Measurements from ENCODE around the gene LCT.
"Not testable (repeated sequence)": the region's sequence is repeated elsewhere in the genome, so short reads cannot be mapped to it uniquely, and the experiment has no call there.

The LCT gene

DNA sequence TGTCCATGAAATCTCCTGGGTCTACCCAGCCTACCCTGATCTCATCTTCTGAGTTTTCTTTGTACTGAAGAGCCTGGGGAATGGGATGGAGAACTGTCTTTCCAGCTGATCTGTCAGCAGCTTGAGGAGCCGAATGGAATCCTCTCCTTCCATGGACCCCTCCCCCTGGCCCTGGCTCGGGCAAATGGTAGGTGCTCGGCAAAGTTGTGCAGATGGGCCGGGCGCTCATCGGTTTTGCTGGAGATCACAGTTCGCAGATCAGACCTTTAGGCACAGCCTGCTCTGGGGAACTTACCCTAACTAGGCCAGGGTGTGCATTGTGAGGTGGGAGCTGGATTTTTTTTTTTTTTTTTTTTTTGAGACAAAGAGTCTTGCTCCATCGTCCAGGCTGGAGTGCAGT is 40.4 kb downstream of the LCT start:
- DNase-seq = no peak

DNA sequence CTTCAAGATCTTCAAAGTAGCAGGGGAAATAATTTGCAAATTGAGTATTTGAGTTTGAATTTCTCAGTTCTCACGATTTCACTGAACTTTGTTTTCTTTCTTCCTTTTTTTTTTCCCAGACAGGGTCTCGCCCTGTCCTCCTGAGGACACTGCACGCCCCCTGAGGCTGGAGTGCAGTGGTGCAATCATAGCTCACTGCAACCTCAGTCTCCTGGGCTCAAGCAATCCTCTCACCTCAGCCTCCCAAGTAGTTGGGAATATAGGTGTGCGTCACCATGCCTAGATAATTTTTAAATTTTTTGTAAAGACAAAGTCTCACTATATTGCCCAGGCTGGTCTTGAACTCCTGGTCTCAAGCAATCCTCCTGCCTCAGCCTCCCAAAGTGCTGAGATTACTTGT is 41.3 kb downstream of the LCT start:
- DNase-seq = not testable (repeated sequence)

DNA sequence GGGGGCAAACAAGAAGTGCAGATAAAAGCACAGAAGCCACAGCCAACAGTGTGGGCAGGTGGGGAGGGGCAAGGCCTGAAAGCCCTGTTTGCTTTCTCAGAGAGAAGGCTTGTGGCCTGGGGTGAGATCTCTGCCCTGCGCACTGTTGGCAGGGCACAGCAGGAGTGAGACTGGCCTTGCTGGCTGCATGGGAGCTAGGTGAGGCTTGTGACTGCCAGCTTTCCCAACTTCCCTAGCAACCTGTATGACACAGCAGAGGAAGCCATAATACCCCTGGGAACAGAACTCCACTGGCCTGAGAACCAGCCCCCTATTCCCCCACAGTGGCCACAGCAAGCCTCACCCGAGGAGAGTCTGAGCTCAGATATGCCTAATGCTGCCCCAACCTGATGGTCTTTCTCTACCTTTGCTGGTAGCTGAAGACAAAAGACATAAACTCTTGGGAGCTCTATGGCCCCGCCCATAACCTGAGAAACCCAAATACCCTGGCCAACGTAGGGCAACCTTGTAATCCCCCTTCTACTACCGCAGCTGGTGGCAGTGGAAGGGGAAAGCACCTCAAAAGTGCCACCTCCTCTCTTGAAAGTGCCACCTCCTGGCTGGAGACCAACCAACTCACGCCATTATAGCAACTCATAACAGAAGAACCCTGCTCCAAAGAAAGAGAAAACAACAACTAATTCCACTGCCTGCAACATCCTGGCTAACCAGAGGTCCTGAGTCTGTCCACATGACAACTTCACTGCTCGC is 44.4 kb downstream of the LCT start:
- no peak for DNase-seq

DNA sequence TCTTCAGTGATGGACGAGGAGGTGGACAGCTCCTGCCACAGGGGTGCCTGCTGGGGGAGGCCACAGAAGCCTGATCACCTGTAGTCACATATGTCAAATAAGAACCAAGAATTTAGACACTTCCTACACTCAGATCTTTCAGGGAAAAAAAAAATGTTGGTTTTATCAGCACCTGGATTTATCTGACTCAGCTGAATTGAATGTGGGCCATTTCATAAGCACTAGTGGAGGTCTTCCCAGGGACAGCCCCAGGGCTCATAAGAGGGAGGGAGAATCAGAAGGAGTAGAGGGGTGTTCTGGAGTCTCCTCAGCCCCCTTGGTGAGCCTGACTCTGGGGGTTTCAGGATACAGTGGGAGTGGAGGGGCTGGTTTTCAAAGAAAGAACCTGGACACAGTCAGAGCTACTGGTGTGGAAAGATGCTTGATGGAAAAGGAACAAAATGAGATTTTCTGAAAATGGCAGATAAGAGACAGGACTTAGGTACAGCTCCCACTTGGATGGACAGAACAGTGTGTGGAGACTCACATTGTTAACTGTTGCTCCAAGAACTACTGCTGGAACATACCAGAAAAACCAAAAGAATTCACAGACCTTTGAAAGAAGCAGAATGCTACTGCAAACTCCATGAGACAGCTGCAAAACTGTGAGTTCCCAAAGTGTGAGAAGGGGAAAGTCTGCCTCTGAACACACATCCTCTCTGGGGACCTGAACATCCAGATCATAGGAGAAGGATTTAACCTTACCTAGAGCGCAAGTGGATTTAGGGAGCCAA is 45.4 kb downstream of the LCT start:
- no peak for DNase-seq

DNA sequence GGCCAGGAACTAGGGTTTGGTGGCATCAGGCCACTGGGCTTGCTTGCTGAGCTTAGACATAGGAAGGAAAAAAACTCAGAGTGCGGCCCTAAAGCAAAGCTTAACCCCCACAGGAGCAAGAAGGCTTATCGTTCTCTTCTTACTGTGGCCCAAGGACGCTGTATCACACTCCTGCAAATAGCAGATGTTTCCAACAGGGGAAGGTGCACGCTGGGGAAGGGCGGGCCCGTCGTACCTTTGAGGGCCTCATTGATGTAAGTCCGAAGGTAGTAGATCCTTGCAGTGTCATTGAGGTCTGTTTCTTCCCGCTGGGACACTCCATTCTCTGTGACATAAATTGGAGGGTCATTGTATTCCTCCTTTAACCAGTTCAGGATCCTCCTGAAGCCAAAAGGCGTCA is 46.6 kb downstream of the LCT start:
- no peak for DNase-seq

DNA sequence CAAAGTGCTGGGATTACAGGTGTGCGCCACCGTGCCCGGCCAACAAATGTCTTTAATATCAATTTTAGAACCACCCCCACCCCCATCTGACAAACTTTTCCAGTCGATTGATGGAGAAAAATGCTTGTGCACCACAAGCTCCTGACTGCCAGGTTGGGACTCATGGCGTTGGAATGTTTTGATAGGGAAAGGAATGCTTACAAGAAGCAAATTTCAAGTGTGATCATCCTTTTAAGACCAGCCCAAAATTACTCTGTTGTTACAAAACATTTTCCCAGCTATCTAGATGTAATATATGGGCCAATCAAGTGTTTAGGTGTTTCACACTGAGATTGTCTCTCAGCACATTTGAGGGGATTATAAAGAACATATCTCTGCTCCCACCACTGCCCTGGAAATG is 50.2 kb downstream of the LCT start:
- DNase-seq = no peak

DNA sequence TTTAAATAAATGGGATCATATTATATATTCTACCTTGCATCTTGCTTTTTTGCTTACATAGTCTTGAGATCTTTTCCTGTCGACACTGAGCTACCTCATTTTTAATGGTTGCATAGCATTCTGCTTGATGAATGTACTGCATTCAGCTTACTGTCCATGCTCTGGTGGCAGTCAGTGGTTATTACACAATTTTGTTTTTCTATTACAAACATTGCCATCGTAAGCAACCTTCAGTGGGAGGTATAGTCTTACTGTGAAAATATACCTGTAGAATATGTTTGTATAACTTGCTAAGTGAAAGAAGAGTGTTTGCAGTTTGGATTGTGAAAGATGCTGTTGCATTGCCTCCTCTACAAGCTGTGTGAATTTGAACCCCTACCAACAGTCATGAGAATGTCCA is 52.0 kb downstream of the LCT start:
- DNase-seq = no peak

DNA sequence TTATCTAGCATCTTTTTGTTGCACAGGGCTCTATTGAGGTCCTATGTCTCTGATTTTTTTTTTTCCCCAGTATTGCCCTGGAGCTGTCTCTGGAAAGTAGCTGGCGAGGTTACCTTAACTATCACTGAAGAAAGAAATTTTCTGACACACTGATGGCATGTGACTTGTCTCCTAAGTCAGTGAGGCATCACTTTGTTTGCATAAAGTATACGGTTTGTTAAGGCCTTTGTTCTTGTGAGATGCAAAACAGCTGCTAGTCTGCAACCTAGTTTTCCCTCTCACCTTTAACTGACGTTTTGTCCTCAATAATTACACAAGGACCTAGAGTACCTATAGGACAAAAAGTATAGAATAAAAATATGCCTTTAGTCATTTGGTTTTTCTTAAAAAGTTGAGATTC is 53.5 kb downstream of the LCT start:
- DNase-seq = no peak

DNA sequence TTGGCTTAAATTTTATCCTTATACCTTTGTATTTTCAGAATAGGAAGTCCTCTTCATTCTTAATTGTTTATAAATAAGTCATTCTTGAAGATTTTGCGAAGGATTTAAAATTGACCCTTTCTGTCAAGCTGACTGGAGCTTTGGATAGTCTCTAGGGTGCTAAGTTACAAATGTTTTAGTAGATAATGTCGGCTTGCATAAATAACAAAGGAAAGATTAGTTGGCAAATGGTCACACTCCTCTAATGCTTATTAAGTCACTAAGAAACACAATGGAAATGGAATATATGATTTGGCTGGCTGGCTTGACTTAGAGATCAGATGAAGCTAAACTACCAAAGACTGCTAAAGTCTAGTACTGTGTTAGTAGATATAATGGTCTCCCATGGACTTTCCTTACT is 54.8 kb downstream of the LCT start:
- DNase-seq = no peak

DNA sequence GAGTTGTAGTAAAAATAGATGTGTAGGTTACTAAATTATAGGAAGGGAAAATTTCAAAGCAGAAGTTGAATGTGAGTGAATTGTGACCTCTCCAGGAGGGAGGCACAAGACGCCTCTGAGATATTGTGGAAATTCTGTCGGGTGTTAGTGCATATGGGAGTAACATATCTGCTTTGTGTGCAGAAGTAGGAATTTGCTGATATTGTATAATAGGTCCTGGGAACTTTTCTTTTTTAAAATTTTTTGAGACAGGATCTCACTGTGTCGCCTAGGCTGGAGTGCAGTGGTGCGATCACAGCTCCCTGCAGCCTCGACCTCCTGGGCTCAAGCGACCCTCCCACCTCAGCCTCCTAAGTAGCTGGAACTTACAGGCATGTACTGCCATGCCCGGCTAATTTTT is 60.6 kb downstream of the LCT start:
- DNase-seq = no peak

DNA sequence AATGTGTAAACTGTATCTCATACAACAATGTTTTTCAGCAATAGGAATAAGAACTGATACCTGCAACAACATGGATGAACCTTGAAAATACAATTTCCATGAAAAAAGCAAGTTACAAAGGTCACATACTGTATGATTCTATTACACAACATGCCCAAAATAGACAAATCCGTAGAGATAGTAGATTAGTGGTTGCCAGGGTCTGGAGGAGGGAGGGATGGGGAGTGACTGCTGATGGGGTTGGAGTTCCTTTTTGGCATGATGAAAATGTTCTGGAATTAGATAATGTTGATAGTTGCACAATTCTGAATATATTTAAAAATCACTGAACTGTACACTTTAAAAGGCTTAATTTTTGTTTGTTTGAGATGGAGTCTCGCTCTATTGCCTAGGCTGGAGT is 61.6 kb downstream of the LCT start:
- DNase-seq = no peak

DNA sequence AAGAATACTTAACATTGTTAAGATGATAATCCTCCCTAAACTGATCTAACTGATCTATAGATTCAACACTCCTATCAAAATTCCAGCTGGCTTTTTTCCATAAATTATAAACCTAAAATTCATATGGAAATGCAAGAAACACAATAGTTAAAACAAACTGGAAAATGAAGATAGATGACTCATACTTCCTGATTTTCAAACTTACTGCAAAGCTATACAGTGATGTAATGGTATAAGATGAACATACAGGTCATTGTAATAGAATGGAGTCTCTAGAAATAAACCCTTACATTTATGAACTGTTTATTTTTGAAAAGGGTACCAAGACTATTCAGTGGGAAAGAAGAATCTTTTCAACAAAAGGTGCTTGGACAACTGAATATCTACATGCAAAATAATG is 63.1 kb downstream of the LCT start:
- DNase-seq = no peak

DNA sequence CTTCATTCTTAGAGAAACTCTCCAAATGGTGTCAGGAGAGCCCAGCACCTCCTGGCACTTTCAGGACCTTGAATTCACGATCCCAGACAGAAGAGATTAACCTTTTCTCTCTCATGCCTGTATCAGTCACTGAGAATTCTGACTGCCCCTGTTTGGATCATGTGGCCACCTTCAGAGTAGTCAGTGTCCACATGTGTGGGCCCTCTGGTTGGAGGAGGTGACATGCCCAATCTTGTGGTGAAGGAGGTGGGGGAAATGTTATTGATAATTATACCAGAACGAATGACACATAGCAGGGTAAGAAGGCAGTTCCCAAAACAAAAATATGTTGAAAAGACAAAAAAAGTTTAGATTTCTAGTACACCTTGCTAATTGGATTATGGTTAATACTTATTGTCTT is 63.7 kb downstream of the LCT start:
- DNase-seq = no peak

DNA sequence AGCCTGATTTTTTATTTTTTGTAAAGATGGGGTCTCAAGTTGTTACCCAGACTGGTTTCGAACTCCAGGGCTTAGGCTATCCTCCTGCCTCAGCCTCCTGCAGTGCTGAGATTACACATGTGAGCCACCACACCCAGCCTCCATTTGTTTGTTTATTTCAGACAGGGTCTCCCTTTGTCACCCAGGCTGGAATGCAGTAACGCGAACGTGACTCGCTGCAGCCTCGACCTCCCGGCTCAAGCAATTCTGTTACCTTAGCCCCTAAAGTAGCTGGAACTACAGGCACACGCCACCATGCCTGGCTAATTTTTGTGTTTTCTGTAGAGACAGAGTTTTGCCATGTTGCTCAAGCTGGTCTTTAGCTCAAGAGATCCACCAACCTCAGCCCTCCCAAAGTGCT is 68.1 kb downstream of the LCT start:
- no peak for DNase-seq

DNA sequence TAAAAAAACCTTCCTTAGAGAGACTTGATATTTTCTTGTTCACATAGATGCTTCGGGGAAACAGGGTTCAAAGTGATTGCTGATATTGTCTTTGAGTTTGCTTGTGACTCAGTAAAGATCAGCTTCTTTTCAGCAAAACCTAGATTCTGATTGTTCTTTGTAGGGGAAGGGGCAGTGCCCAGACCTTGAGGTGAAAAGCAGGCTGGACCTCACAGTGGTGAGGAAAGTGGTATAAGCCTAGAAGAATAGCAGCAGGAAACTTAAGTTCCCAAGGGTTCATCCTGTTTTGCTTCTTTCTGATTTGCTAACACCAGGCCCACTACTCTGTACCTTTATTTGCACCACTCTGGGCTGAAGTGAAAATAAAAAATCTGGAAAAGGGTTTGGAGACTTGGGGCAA is 74.5 kb downstream of the LCT start:
- no peak for DNase-seq

DNA sequence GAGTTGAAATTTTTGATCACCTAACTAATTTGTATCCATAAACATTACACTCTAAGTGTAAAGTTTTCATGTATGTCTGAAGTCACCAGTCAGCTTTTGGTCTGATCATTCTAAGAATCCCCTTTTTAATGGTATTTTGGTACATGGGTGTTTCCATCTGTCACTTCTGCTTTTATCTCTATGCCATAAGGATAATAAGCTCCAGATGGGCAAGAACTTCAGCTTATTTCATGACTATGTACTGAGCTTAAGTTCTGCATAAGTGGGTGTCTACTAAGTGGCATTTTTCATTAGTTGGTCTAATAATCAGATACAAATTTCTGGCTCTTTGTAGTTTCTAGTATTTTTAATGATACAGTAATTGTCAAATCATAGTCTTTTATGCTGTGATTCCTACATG is 75.0 kb downstream of the LCT start:
- no peak for DNase-seq

DNA sequence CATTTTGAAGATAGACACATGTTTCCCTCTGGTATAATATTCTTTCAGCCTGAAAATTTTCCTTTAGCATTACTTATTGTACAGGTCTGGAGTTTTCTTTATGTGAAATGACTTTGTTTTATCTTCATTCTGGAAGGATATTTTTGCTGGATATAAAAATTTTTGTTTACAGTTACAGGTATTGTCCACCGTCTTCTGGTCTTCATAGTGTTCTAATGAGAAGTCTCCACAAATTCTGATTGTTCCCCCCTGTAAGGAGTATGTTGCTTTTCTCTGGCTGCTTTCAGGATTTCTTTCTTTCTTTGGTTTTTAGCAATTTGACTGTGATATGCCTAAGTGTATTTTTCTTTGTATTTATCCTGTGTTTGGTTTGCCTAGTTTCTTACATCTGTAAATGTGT is 80.3 kb downstream of the LCT start:
- no peak for DNase-seq

DNA sequence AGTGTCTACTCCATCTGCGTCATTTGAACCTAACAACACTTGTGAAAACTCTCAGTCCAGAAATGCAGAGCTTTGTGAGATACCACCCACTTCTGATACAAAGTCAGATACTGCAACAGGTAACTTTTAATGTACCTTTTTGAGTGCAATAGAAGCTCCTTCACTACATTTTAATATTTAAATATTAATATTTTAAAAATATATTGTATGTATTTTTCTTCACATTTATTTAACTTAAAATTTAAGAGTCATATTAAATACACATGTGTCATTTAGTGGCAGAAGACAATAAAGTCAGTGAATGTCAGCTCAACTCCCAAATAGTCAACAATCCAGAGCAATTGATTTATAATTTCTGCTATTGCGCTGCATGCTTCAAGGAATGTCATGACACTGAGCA is 81.4 kb downstream of the LCT start:
- DNase-seq = no peak

DNA sequence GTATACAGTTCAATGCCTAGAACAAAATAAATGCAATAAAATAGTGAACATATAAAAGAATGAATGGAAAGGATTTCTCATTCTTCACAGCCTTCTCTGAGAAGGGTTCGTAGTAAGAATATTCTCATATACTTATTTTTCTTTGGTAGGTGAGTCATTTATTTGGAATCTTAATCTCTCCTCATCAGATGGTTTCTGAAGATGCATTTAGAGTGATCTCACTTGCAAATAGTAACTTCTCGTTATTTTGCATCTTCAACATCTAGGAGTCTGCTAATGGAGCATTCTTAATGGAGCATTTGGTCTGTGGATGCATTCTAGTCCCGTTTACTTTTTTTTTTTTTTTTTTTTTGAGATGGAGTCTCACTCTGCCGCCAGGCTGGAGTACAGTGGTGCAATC is 91.4 kb downstream of the LCT start:
- DNase-seq = no peak

DNA sequence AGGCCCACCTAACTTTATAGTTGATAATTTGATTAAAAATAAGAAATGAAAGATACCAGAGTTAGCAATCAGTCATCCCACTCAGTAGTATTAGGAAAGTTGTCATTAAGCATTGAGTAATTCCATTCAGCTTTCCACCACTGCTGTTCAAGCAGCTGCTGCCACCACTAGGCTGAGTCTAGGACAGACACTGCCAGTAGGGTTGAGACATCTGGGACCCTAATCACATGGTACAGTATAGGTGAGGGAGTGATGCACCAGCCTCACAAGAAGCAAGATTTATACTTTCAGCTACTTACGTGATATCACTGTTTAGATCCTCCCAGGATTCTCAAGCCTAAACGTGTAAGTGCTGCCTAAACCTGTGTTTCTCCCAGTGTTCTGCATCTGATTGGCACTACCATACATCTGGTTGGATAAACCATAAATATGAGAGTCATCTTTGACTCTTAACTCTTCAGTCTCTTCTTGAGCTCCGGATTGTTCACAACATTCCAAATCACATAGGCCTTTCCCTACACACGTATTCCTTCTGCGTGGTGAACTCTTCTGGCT is 92.1 kb downstream of the LCT start:
- DNase-seq = no peak

DNA sequence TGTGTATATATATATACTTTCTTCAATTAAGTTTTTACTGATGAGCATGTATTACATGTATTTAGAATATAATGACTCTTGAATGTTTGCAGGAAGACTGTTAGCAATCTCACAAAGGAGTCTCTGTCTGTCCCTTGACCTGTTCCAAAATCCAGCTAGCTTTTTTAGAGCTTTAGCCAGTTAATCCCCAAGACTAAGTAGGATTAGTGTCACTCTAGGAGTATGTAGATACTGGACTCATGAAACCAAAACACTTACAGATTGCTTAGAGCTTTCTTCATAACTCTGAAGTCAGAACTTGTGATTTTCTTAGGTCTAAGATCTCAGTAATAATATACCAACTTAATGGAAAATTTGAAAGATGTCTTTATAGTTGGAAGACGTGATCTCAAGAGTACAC is 93.1 kb downstream of the LCT start:
- DNase-seq = no peak

DNA sequence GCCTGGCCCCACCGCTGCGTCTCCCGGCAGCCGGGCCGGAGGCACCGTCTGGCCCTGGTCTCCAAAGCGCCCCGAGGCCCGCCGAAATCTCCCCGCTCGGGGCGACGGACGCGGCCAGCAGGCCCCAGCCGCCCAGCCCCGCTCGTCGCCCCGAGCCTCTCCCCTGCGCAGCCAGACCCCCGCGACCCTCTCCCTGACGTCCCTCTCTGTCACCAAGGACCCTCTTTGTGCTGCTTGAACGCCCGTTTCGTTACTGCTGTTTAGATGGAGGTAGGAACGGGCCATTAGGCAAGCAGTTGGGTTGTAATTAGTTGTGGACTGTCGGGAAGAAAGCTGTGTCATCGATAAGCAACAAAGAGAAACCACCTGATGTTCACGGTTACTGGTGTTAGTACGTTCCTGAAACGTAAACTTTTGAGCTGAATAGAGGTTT is 94.6 kb downstream of the LCT start:
- no peak for DNase-seq

DNA sequence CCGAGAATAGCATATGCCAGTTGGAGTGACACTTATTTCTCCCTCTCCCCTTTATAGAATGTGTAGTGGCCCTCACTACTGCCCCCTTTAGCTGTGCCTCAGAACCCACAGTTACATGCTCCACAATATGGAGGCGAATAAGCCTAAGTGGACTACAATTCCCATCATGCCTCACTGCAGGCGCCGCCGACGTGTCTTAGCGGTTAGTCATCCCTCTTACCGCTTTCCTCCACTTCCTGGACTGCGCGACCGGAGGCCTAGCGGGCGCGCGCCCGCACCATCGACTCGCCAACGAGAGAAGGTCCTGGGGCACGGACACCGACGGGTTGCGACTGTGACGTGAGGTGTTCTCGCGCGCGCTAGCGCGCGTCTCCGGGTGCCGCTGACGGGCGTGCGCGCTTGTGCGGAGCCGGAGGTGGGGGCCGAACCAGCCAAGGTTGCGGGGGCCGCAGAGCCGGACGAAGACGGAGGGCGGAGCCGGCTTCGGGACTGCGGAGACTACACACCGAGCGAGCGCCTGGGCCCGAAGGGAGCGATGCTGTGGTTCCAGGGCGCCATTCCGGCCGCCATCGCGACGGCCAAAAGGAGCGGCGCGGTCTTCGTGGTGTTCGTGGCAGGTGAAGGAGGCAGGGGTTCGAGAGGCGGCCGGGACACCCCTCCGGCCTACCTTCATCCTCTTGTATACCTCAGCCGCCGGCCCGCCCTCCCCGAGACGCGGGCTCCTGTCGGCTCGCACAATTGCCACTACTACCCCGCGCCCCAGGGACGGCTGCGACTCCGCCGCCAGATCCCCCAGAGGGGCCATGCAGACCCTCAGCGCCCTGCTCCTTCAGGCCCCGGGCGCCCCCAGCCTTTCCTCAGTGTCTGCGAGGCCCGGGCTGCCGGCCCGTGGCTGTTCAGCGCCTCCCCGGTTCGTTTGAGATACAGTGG is 95.3 kb downstream of the LCT start, which contains the start of gene UBXN4:
UBXN4 (plus strand) TSS at position 461 of the 930 bp plus-strand sequence; CDS start at position 536, 75 bp downstream.
- DNase-seq = peak; percentile 94 to 97

All from NCI-H1930 (cell line).